Germinal center (tissue), 1 donor: ENCODE data around the gene FOXO3.
"Not testable (repeated sequence)": the region's sequence is repeated elsewhere in the genome, so short reads cannot be mapped to it uniquely, and the experiment has no call there.

Experiments used
- DNase-seq: peaks from one replicate; pipeline ENCODE4 v3.0.0; 2012; ENCODE audit warnings: mixed read lengths, low spot score

FOXO3 gene

GRCh38 chr6:108630050-108630714, 69.5 kb downstream of the FOXO3 start:
- no peak for DNase-seq

- DNase-seq = no peak
These were observed 71.7 kb downstream of the FOXO3 start for GRCh38 chr6:108632441-108632840.

GRCh38 chr6:108633436-108633835, 72.7 kb downstream of the FOXO3 start:
- DNase-seq = no peak

- DNase-seq = no peak
These were observed 74.9 kb downstream of the FOXO3 start for GRCh38 chr6:108635505-108636226.

- DNase-seq = no peak
These were observed 77.2 kb downstream of the FOXO3 start for GRCh38 chr6:108637963-108638362.

- DNase-seq = no peak
These were observed 78.3 kb downstream of the FOXO3 start for GRCh38 chr6:108638993-108639392.

GRCh38 chr6:108640104-108640503, 79.4 kb downstream of the FOXO3 start:
- DNase-seq = no peak

GRCh38 chr6:108643184-108643583, 82.5 kb downstream of the FOXO3 start:
- DNase-seq = no peak

GRCh38 chr6:108644252-108644651, 83.5 kb downstream of the FOXO3 start:
- DNase-seq = no peak

GRCh38 chr6:108648191-108648590, 87.5 kb downstream of the FOXO3 start:
- no peak for DNase-seq

- DNase-seq = no peak
These were observed 89.6 kb downstream of the FOXO3 start for GRCh38 chr6:108650325-108650724.

- DNase-seq = no peak
These were observed 90.1 kb downstream of the FOXO3 start for GRCh38 chr6:108650781-108651180.

GRCh38 chr6:108651340-108652227, 90.9 kb downstream of the FOXO3 start:
- no peak for DNase-seq

GRCh38 chr6:108652375-108652774, 91.7 kb downstream of the FOXO3 start:
- no peak for DNase-seq

GRCh38 chr6:108653949-108654348, 93.2 kb downstream of the FOXO3 start:
- no peak for DNase-seq

- DNase-seq = no peak
These were observed 93.9 kb downstream of the FOXO3 start for GRCh38 chr6:108654465-108655106.

- DNase-seq = no peak
These were observed 95.3 kb downstream of the FOXO3 start for GRCh38 chr6:108655806-108656651.

- no peak for DNase-seq
These were observed 96.1 kb downstream of the FOXO3 start for GRCh38 chr6:108656836-108657235.

GRCh38 chr6:108658174-108658573, 97.5 kb downstream of the FOXO3 start:
- no peak for DNase-seq

- DNase-seq = not testable (repeated sequence)
These were observed 98.1 kb downstream of the FOXO3 start for GRCh38 chr6:108658785-108659184.

- DNase-seq = no peak
These were observed 99.5 kb downstream of the FOXO3 start for GRCh38 chr6:108660251-108660650.
